ENCODE results near the gene MAPK8. TPM values are rescaled to one million over a fixed set of nuclear protein-coding genes. Genes with fewer than 3 reads are reported as not detected.
A peak's percentile ranks its signal among the peaks of the same experiment; 100 is the strongest.

Gene MAPK8
- total RNA-seq, 2 donors from 2014 or later, result 32.3 to 43.3 TPM

- Histone ChIP-seq H3K27me3 (no peaks in the 10 kb centered on the region), H3K27ac (no peak overlapping the region), H3K4me3 (no peak overlapping the region), H3K9me3 (no peaks in the 10 kb centered on the region), H3K36me3 (no peaks in the 10 kb centered on the region), H3K4me1 (no peaks in the 10 kb centered on the region), H3K9ac (ENCODE audit: low read depth in 2 of 2, low read length in 2 of 2) (no peak overlapping the region)
- no peak for TF ChIP-seq CTCF (IDR thresholded peaks at IDR 0.05)
- intact Hi-C loops (cut with DNase I), result no loop called here
- DNase-seq, result peak; percentile 12
Observed at GRCh38 chr10:48459270-48460150, 153.0 kb downstream of the MAPK8 start.

GRCh38 chr10:48460182-48460581, 153.7 kb downstream of the MAPK8 start:
- no peak for TF ChIP-seq CTCF (IDR thresholded peaks at IDR 0.05)
- no peaks in the 10 kb centered on the region for H3K9me3 ChIP-seq
- H3K27me3 ChIP-seq, result no peaks in the 10 kb centered on the region
- no peak for DNase-seq
- intact Hi-C loops (cut with DNase I), result no loop called here
- no peak overlapping the region for H3K4me3 ChIP-seq
- no peaks in the 10 kb centered on the region for H3K36me3 ChIP-seq
- no peak overlapping the region for H3K27ac ChIP-seq
- no peaks in the 10 kb centered on the region for H3K4me1 ChIP-seq
- H3K9ac ChIP-seq (ENCODE audit: low read depth in 2 of 2, low read length in 2 of 2), result no peak overlapping the region

DNA sequence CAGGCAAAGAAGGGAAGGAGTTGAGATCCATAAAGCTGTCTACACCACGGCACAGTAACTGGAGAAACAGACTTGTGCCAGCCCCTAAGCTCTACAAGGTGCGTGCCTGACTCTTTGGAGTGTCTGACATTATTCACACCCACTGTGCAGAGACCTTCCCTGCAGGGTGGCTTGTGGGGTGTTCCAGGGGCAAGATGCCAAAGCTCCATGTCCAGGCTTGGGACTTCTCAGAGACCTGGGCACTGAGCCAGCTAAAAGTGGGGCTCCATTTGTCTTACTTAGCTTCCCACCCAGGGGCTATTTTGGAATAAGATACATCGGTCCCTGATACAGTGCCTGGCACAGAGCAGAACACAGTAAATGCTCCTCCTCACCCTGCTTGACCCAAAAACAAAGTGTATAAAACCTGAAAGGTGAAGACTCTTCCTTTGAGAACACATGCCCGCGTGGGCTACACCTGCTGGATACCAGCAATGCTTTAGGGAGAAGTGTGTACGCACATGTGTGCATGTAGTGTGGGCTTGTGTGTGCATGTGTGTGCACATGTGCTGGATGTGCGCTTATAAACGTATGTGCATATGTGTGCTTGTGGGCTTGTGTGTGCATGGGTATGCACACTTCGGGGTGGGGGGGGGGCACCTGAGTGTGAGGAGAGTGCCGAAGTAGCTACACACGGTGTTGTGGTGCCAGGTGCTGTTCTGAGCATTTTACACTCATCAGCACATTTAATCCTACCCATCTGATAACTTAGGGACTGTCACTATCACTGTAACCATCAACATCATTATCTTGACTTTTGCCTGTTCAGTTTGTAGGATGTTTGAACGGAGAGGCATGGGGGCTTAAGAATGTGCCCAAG, 155.4 kb downstream of the MAPK8 start:
- intact Hi-C loops (cut with DNase I), result no loop called here
- H3K36me3 ChIP-seq, result no peaks in the 10 kb centered on the region
- DNase-seq, result peak; percentile 12
- no peaks in the 10 kb centered on the region for H3K4me1 ChIP-seq
- H3K27ac ChIP-seq, result no peak overlapping the region
- no peak overlapping the region for H3K9ac ChIP-seq (ENCODE audit: low read depth in 2 of 2, low read length in 2 of 2)
- no peaks in the 10 kb centered on the region for H3K9me3 ChIP-seq
- peaks cover 5% of the 10 kb centered on the region for H3K27me3 ChIP-seq
- TF ChIP-seq CTCF (IDR thresholded peaks at IDR 0.05), result no peak
- H3K4me3 ChIP-seq, result no peak overlapping the region

- H3K36me3 ChIP-seq, result no peaks in the 10 kb centered on the region
- DNase-seq, result peak; percentile 12
- H3K9me3 ChIP-seq, result no peaks in the 10 kb centered on the region
- no peak overlapping the region for H3K9ac ChIP-seq (ENCODE audit: low read depth in 2 of 2, low read length in 2 of 2)
- intact Hi-C loops (cut with DNase I), result no loop called here
- no peak overlapping the region for H3K27ac ChIP-seq
- no peaks in the 10 kb centered on the region for H3K4me1 ChIP-seq
- TF ChIP-seq CTCF (IDR thresholded peaks at IDR 0.05), result no peak
- H3K27me3 ChIP-seq, result peaks cover 9% of the 10 kb centered on the region
- H3K4me3 ChIP-seq, result no peak overlapping the region
Observed at GRCh38 chr10:48462482-48463020, 156.1 kb downstream of the MAPK8 start.

DNA sequence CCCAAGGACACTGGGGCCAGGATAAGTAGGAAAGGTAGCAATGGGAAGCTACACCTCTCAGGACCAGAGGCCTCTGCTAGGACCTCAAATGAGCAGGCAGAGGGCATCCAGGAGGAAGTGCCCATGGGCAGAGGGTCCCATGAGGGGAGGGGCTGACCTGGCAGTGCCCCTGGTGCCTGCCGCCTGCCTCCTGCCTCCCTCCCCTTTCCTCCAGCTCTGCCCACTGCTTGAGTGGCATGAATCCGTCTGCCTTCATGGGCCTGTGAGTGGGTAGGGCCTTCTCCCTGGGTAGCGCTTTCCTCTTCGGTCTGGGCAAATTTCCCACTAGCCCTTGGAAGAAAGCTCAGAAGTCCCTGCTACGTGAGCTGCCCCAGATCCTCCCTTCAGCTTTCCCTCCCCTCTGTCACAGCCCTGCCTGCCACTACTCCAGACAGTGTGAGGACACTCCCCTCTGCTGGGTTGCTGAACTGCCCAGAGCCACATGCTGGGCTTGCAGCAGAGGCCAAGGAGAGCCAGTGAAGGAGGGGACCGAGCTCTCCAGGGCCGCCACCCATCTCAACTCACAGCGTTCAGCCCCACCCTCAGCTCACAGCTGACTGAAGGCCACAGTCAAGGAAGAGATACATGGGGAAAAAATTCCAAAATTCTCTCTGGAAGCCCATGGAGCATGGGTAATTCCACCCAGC, 157.0 kb downstream of the MAPK8 start:
- H3K27ac ChIP-seq, result no peak overlapping the region
- intact Hi-C loops (cut with DNase I), result no loop called here
- no peak for TF ChIP-seq CTCF (IDR thresholded peaks at IDR 0.05)

More for the DNA sequence above, 157.0 kb downstream of the MAPK8 start:
- peak; percentile 8 for DNase-seq
- Histone ChIP-seq H3K27me3 (peaks cover 9% of the 10 kb centered on the region), H3K4me1 (no peaks in the 10 kb centered on the region), H3K4me3 (no peak overlapping the region), H3K9me3 (no peaks in the 10 kb centered on the region), H3K9ac (ENCODE audit: low read depth in 2 of 2, low read length in 2 of 2) (no peak overlapping the region), H3K36me3 (no peaks in the 10 kb centered on the region)
